Lung (tissue), 12 donors: Measurements from ENCODE around the gene HPS4. TPM values are rescaled to one million over a fixed set of nuclear protein-coding genes. Genes with fewer than 3 reads are reported as not detected.

Source experiments
- ATAC-seq: fragments of 200-7000 bp; cut with Tn5 transposase; one replicate; pipeline ENCODE4 v1.9.1; 2020; ENCODE audit warnings: moderate number of reproducible peaks; ENCODE audit not compliant: insufficient read depth, low FRiP score
- DNase-seq, 3 donors: peaks; one replicate each; pipeline ENCODE4 v3.0.0-alpha.2; 2013 to 2017
- H3K27ac ChIP-seq, 2 donors: one replicate each; pipeline ENCODE4 v1.5.1; 2013; ENCODE audit warnings: mild to moderate bottlenecking in 2 of 2, moderate library complexity in 2 of 2, control low read depth in 1 of 2, inconsistent platforms in 1 of 2, low read depth in 1 of 2, low read length in 1 of 2
- H3K27me3 ChIP-seq, 3 donors: one replicate each; pipeline ENCODE4 v1.5.1; 2013; ENCODE audit warnings: low read length in 2 of 3; ENCODE audit not compliant: control insufficient read depth in 3 of 3, insufficient read depth in 3 of 3
- H3K36me3 ChIP-seq, 4 donors: one replicate each; pipeline ENCODE4 v1.5.1; 2013; ENCODE audit warnings: low read length in 4 of 4, mild to moderate bottlenecking in 1 of 4, moderate library complexity in 1 of 4; ENCODE audit not compliant: control insufficient read depth in 4 of 4, insufficient read depth in 4 of 4
- H3K4me1 ChIP-seq, 5 donors: one replicate each; pipeline ENCODE4 v1.5.1; 2013; ENCODE audit warnings: low read length in 5 of 5, mild to moderate bottlenecking in 2 of 5, moderate library complexity in 1 of 5; ENCODE audit not compliant: control insufficient read depth in 5 of 5, insufficient read depth in 5 of 5
- H3K4me3 ChIP-seq: one replicate; pipeline ENCODE4 v1.5.1; 2013; ENCODE audit warnings: mild to moderate bottlenecking, control low read depth, moderate library complexity
- H3K9ac ChIP-seq, 2 donors: one replicate each; pipeline ENCODE4 v1.5.1; 2013; ENCODE audit warnings: low read length in 2 of 2, control low read depth in 1 of 2; ENCODE audit not compliant: insufficient read depth in 1 of 2
- H3K9me3 ChIP-seq, 4 donors: one replicate each; pipeline ENCODE4 v1.5.1; 2013; ENCODE audit warnings: low read length in 3 of 4, mild to moderate bottlenecking in 1 of 4, moderate library complexity in 1 of 4; ENCODE audit not compliant: control insufficient read depth in 4 of 4, insufficient read depth in 3 of 4
- WGBS, 2 donors: extraction: QIAGEN DNeasy Blood & Tissue Kit; methylation state at CpG; one replicate each; pipeline ENCODE4 v1.1.7; 2013; 5-methylcytosine and 5-hydroxymethylcytosine counted together
- polyA plus RNA-seq, 2 donors: library from polyadenylated mRNA; stranded (reverse); fragments of 200-250 nt; gene quantifications; one replicate each; pipeline ENCODE4 v1.2.1, GENCODE V29; 2013
- total RNA-seq, 2 donors: library from RNA; depleted of rRNA in 1 of 2; stranded (reverse); fragments of >200 nt in 1 of 2; gene quantifications; one replicate each; pipeline ENCODE4 v1.2.1, GENCODE V29; 2014 to 2021
- TF ChIP-seq, protein P1 (sequence below): IDR thresholded peaks from 2 replicates; pipeline ENCODE4 v1.5.1; 2012; ENCODE audit warnings: mild to moderate bottlenecking; ENCODE audit errors: control extremely low read depth, extremely low read depth
- donor health status: control.
- donor health status: control.
- donor health status: Bipolar disorder and iron deficiency.
- donor health status: healthy.
- donor health status: DM: yes; HTN: yes; CAD: no.

The HPS4 gene
- total and polyA plus RNA-seq, 4 donors, result 14.0 to 48.5 (median 23.4) TPM

DNA sequence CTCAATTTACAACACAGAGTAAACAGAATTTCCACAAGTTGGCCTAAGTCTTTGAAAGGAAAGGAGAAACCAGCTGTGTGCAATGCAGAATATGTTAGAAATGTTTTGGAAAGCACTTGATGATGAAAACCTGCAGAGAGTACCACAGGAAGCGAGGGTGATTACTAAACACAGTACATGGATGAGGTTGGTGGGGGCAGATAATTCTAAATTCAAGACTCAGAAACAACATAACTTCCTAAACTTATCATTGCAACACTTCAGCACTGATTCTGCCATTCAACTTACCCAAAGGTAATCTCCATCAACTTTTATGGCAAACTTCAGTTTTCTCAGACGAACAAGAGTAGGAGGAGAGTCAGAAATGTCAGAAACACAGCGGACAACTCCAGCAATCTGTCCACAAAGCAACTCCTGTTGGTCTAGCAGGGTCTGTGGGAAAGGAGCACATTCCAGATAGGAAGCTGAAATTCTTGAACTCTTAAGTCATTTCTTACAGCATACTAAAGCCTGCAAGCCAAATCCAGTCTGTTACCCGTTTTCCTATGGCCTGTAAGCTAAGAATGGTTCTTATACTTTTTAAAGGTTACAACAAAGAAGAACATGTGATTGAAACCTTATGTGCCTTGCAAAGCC is 6.8 kb downstream of the HPS4 start:
- H3K4me3 ChIP-seq, result no peak overlapping the region
- TF ChIP-seq, protein P1, sequence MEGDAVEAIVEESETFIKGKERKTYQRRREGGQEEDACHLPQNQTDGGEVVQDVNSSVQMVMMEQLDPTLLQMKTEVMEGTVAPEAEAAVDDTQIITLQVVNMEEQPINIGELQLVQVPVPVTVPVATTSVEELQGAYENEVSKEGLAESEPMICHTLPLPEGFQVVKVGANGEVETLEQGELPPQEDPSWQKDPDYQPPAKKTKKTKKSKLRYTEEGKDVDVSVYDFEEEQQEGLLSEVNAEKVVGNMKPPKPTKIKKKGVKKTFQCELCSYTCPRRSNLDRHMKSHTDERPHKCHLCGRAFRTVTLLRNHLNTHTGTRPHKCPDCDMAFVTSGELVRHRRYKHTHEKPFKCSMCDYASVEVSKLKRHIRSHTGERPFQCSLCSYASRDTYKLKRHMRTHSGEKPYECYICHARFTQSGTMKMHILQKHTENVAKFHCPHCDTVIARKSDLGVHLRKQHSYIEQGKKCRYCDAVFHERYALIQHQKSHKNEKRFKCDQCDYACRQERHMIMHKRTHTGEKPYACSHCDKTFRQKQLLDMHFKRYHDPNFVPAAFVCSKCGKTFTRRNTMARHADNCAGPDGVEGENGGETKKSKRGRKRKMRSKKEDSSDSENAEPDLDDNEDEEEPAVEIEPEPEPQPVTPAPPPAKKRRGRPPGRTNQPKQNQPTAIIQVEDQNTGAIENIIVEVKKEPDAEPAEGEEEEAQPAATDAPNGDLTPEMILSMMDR, result no peak
- no peak overlapping the region for H3K27ac ChIP-seq
- H3K9ac ChIP-seq, result no peak overlapping the region
- peaks cover 0 to 18% (median 7%) of the 10 kb centered on the region in 5 donors for H3K4me1 ChIP-seq
- peaks cover 3 to 33% (median 16%) of the 10 kb centered on the region in 4 donors for H3K36me3 ChIP-seq
- DNase-seq (no peak), ATAC-seq (no peak)
- H3K9me3 ChIP-seq, result no peaks in the 10 kb centered on the region
- 45 to 80% methylated on average over 4 of the region's 4 CpGs for WGBS, 2 donors
- no peaks in the 10 kb centered on the region for H3K27me3 ChIP-seq

DNA sequence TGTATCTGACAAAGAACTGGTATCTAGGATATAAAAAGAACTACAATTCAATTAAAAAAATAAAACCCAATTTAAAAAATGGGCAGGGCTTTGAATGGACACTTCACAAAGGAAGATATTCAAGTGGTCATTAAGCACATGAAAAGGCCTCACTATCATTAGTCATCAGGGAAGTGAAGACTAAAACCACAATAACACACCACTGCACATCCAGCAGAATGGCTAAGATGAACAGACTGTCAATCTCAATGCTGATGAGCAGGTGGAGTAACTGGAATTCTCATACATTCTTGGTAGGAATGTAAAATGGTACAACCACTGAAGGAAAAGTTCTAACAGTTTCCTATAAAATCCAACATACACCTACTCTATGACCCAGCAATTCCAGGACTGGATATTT is 8.9 kb downstream of the HPS4 start:
- TF ChIP-seq, protein P1, result no peak
- Histone ChIP-seq H3K36me3 (peaks cover 14 to 46% (median 36%) of the 10 kb centered on the region in 4 donors), H3K4me3 (no peak overlapping the region), H3K27me3 (no peaks in the 10 kb centered on the region), H3K9me3 (no peaks in the 10 kb centered on the region), H3K9ac (no peak overlapping the region), H3K4me1 (peaks cover 0 to 5% (median 0%) of the 10 kb centered on the region in 5 donors), H3K27ac (no peak overlapping the region)
- ATAC-seq, result no peak
- no peak for DNase-seq

DNA sequence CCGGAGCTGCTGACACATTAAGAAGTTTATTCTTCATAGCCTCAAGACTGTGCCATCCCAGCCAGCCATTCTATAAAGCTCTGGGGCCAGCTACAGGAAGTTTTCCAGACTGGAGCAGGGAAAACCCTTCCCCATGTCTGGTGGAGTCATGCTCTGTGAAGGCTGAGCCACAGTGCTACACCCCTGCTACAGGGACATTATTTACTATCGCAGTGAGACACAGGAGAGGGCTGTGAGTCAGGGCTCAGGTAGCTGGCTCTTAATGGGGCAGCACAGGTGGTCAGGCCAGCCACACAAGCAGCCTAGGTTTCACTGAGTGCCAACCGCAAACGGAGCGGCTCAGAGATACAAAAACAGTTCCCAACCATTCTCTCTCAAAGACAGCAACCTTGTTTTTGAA is 12.1 kb downstream of the HPS4 start:
- no peaks in the 10 kb centered on the region for H3K27me3 ChIP-seq
- ATAC-seq (peak; percentile 47), DNase-seq (no peak)
- TF ChIP-seq, protein P1, result no peak
- H3K36me3 ChIP-seq, result peaks cover 24 to 56% (median 43%) of the 10 kb centered on the region in 4 donors
- no peak overlapping the region for H3K9ac ChIP-seq
- no peak overlapping the region for H3K4me3 ChIP-seq
- WGBS, 2 donors, result 80 to 84% methylated on average over 5 of the region's 5 CpGs
- no peaks in the 10 kb centered on the region for H3K9me3 ChIP-seq
- H3K27ac ChIP-seq, result peak overlapping the region in 1 of 2 donors; percentile 52
- H3K4me1 ChIP-seq, result no peaks in the 10 kb centered on the region

DNA sequence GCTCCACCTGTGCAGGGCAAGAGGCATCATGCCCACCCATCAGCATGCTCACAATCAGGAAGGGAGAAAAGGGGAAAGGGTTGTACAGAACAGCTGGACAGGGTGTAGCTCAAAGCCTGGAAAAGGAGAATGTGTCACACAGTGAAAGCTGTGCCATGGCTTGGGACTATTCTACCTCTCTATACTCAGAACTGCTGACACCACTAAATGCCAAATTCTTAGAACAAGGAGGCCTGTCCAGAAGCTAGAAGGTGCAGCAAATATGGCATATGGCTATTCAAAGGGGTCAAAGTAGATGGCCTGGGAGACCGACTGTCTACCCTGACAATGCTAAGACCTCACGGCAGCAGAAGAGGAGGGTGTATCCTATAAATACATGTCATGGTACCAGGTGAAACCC is 12.8 kb downstream of the HPS4 start:
- WGBS, 2 donors, result 100% methylated on average over 2 of the region's 2 CpGs
- no peak overlapping the region for H3K4me3 ChIP-seq
- H3K27ac ChIP-seq, result no peak overlapping the region
- DNase-seq (no peak), ATAC-seq (no peak)
- H3K9me3 ChIP-seq, result no peaks in the 10 kb centered on the region
- no peak overlapping the region for H3K9ac ChIP-seq
- H3K27me3 ChIP-seq, result no peaks in the 10 kb centered on the region
- H3K4me1 ChIP-seq, result no peaks in the 10 kb centered on the region
- peaks cover 24 to 56% (median 46%) of the 10 kb centered on the region in 4 donors for H3K36me3 ChIP-seq
- TF ChIP-seq, protein P1, result no peak
